Central memory CD4-positive, alpha-beta T cell (primary cell): Measurements from ENCODE around the gene TAF4.
"Not testable (repeated sequence)": the region's sequence is repeated elsewhere in the genome, so short reads cannot be mapped to it uniquely, and the experiment has no call there.

Source experiments
- DNase-seq: peaks from one replicate; pipeline ENCODE4 v3.0.0; 2022

Gene TAF4

DNA sequence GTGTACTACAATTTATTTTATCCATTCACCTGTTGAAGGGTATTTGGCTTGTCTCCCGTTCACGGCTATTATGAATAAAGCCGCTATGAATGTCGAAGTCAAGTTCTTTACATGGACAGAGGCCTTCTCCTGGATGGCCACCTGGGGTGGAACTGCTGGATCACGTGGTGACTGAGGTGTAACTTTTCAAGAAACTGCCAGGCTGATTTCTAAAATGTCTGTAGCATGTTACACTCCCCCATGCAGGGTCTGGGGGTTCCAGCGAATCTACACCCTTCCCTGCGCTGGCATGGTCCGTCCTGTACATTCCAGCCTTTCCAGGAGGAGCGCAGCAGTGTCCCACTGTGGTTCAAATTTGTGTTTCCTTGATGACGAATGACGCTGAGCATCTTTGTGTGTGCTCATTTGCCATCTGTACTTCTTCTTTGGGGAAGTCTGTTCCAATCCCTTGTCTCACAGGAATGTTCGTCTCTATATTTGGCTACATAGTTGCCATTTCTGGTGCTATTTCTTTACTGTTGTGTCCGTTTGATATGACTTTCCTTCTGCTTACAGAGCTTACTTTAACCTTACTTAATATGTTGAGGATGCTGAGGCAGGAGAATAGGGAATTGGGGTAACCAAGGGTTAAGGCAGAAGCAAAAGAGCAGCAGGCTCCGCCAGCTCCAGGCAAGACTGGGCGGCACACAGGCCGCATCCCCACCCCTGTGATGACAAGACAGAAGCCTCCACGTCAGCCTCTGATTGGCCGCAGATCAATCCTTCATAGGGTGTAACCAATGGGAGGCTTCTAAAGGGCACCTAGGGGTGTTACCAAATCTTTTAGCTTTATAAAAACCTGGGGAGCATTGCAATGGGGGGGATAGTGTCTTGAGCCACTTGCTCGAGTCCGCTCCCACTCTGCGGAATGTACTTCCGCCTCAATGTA is 106.6 kb downstream of the TAF4 start:
- DNase-seq: no peak

DNA sequence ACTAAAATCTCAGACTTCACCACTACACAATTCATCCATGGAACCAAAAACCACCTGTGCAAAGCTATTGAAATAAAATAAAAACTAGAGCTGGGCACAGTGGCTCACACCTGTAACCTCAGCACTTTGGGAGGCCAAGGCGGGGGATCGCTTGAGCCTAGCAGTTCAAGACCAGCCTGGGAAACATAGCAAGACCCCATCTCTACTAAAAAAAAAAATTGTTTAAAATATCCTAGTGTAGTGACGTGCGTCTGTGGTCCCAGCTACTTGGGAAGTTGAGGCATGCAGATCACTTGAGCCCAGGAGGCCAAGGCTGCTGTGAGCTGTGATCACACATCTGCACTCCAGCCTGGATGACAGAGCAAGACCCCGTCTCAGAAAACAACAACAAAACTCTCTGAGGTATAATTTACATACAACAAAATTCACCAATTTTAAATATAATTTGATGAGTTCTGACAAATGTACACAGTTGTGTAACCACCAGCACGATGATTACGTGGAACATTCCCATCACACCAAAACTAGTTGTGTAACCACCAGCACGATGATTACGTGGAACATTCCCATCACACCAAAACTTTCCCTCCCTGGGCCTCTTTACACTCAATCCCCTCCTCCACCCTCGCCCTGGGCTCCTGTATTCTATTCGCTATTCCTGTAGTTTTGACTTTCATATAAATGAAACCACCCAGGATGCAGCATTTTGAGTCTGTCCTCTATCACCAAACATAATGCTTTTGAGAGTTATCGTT is 107.5 kb downstream of the TAF4 start:
- no peak for DNase-seq

DNA sequence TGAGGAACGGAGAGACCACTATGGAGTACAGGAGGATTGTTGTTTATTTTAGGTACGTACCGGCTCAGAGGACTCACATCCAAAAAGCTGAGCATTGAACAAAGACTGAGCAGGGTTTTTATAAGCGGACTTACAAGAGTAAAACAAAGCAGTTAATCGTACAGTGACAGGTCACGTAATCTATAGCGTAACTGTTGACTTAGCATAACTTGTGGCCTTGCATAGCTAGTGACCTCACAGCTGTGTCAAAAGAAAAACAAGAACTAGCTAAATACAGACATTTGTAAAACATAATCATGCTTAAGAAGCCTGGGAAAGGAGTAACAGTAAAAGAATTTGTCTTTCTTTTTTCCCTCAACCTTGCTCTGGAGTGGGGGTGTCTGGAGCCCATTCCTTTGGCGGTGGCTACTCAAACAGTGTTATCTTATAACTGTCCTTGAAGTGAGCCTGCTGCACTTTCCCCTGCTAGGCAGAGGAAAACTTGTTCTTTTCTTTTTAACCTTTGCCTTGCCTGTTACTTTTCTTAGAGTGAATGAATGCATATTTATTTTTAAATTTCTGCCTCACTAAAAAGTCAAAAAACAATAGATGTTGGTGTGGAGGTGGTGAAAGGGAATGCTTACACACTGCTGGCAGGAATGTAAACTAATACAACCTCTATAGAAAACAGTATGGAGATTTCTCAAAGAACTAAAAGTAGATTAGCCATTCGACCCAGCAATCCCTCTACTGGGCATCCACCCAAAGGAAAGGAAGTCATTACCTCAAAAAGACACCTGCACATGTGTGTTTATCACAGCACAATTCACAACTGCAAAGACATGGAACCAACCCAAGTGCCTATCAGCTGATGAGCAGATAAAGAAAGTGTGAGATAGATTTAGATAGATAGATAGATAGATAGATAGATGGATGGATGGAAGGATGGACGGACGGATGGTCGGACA is 109.0 kb downstream of the TAF4 start:
- no peak for DNase-seq

DNA sequence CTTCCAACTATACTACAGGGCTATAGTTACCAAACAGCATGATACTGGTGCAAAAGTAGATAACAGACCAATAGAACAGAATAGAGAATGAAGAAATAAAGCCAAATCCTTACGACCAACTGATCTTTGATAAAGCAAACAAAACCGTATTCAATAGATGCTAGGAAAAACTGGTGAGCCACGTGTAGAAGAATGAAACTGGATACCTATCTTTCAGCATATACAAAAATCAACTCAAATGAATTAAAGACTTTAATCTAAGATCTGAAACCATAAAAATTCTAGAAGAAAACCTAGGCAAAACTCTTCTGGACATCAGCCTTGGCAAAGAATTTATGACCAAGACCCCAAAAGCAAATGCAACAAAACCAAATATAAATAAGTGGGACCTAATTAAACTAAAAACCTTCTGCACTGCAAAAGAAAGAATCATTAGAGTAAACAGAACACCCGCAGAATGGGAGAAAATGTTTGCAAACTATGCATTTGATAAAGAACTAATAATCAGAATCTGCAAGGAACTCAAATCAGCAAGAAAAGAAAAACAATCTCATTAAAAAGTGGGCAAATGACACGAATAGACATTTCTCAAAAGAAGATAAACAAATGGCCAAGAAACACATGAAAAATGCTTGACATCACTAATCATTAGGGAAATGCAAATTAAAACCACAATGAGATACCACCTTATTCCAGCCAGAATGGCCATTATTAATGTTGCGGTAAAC is 109.8 kb downstream of the TAF4 start:
- no peak for DNase-seq

DNA sequence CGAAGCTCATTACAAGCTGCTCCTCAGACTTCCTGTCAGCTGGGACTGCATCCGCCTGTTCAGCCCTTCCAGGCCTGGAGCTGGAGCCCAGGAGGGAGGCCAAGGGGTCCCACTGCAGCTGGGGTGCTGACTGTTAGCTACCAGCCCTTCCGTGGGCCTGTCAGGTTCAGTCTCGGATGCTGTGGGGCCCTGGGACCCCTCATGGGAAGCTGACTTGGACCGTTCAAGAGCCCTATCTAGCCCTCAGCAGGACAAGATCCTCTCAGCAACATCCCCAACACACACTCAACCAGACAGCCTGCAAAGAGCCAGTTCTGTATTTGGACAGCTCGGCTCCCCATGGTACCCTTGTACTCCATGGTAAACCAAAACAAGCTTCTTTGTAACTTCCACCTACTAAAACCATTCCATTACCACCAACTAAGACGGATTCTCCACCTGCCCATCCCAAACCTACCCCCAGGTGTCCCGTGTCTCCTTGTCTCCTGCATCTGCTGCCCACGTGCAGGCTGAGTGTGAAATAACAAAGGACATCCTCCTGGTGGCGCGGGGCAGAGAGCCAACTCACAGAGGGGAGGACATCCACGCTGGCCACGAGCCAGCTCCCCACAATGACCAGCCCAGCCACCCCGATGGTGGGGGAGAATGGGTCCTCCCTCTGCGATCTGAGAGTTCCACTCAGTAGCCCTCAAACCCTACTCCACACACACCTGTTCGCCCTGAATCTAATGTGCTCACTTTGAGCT is 111.2 kb downstream of the TAF4 start:
- DNase-seq: no peak

DNA sequence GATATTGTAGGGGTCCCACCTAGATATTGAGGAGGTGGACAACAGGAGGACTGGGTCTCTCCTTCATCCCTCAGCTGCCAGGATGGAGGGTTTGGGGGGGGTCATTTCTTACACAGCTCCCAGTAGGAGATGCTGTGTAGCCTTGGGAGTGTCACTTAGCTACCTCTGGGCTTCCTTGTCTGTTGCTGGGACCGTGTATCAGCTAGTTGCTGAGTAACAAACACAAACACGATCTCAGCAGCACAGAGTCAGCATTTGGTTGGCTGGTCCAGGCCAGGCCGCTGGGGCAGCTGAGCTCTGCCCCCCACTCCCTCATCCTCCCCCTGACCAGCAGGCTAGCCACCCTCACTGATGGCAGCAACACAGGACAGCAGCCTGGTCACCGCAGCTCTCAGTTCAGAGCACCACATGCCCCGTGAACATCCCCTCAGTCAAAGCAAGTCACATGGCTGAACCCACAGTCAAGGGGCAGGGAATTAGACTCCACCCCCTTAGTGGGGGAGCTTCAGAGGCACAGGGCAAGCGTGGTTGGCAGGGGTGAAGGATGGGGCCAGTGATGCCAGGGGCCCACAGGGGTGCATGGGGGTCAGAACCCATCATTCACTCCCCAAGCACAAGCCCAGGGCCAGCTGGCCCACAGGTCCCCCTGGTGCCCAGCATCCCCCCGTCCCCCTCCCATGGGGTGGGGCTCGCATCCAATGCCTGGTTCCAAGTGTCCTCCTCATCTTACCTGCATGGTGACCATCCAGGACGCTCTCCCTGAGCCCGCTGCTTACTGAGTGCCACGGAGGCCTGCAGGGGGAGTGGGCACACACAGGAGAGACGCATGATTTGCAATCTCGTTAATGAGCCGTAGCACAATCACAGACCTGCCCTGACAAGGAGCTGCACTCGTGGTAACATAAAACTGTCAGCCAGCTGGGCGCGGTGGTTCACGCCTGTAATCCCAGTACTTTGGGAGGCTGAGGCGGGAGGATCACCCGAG is 112.4 kb downstream of the TAF4 start:
- no peak for DNase-seq

DNA sequence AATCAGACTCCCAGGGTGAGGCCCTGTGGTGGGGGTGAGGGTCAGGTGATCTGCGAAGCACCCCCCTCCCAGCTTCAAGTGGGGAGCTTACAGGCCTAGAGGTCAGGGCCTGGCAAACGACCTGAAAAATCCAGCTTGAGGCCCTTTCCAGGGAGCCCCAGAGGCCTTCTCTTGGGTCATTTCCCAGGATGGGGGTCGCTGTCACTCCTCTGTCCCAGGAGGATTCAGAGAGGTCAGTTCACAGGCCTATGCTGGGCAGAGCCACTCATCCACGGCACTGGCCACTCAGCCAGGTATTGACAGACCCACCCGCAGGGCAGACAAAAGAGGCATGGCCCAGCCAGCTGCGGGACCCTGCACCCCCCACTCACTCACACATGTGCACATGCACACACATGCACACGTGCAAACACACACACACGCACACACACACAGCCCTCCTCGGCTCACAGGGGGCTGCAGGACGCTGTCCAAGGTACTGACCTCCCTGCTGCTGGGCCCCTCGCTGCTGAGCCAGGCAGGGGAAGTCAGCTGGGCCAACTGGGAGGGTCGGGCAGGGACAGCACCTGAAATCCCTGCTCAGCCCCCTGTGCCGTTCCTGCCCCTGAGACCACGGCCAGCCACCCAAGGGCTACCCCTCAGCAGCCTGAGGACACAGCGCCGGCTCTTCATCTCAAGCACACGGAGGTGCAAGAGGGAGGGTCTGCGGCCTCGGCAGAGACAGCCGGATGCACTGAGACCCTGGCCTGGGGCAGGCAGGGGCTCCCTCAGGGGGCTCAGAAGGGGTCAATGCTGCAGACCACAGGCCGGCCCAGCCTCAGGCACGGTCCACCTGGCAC is 113.8 kb downstream of the TAF4 start:
- DNase-seq: no peak

DNA sequence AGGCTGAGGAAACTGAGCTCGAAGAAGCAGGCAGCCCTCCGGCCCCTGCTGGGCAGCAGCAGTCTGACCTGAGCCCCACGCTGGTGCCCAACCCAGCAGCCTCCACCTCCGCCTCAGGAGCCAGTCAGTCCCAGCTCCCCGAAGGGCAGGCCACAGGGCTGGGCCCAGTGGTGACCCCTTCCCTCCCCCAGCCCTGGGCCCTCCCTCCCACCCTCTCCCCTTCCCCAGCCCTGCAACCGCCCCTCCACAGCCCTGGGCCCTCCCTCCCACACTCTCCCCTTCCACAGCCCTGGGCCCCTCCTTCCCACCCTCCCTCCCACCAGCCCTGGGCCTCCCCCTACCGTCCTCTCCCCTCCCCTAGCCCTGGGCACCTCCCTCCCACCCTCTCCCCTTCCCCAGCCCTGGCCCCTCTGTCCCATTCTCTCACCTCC is 115.0 kb downstream of the TAF4 start:
- no peak for DNase-seq

DNA sequence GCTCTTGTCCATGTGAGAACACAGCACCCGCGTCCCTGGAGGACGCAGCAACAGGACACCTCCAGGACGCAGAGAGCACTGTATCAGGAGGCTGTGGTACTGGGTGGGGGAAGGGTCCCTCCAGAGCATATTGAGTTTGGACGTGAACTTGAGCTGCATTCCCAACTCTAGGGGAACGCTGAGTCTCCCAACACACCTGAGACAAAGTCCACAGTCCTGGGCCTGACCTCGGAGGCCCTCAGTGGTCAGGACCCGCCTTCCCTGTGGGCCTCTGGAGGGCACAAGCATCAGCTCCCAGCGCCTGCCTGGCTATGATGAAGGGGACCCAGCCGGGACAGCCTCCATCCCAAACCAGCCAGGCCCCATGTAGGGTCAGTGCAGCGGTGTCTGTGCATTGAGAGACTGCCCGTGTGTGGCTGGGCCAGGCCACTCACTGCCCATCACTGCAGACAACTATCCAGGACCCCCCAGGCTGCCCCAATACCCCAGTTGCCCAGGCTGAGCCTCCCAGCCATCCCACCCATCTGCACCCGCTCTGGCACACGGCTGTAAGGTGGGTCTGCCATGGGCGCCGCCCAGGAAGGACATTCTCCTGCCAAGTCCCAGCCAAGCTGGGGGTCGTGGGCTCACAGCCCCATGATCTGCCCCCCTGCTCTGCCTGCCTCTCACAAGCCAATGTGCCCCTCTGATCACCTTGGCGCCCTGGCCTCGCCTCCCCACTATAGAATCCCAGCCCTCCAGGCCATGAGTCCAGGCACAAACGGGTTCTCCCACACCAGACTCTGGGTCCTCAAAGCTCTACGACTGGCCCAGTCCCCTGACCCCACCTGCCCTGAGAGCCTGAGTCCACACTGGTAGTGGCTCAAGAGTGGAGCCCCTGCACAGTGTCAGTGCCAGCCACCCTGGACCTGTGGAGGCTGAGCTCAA is 115.7 kb downstream of the TAF4 start:
- no peak for DNase-seq

DNA sequence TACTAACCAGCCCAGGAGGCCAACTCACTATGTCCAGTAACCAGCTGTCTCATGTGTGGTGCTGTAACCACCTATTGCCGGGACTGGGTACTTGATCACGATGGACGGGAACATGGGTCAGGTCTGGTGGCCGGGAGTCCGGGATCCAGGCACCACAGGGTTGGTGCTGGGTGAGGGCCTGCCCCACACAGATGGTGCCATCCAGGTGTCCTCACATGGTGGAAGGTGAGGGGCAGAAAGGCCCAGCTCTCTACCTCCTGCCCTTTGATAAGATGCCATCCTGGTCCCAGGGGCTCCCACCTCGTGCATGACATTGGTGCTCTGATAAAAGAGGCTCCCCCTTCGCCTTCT is 116.3 kb downstream of the TAF4 start:
- DNase-seq: no peak

DNA sequence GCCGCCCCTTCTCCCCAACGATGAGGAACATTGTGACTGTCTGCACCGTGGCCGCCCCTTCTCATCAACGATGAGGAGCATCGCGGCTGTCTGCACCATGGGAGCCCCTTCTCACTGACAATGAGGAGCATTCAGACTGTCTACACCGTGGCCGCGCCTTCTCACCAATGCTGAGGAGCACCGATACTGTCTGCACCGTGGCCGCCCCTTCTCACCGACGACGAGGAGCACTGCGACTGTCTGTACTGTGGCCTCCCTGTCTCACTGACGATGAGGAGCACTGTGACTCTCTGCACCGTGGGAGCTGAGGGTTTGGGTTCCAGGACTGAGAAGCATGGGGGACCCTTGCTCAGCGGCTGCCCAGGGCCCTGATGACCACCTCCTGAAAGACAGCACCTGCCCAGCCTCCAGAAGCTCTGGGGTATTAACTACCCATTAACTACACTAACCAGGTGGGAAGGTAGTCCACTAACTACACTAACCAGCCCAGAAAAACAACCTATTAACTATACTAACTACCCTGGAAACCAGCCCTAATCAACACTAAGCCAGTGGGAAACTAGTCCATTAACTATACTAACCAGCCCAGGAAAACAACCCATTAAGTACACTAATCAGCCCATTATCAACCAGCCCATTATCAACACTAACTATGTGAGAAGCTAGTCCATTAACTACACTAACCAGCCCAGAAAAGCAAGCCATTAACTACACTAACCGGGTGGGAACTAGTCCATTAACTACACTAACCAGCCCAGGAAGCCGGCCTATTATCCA is 116.9 kb downstream of the TAF4 start:
- DNase-seq: no peak

DNA sequence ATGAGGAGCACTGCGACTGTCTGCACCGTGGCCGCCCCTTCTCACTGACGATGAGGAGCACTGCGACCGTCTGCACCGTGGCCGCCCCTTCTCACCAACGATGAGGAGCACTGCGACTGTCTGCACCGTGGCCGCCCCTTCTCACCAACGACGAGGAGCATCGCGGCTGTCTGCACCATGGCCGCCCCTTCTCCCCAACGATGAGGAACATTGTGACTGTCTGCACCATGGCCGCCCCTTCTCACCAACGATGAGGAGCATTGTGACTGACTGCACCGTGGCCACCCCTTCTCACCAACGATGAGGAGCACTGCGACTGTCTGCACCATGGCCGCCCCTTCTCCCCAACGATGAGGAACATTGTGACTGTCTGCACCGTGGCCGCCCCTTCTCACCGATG is 117.6 kb downstream of the TAF4 start:
- DNase-seq: not testable (repeated sequence)

DNA sequence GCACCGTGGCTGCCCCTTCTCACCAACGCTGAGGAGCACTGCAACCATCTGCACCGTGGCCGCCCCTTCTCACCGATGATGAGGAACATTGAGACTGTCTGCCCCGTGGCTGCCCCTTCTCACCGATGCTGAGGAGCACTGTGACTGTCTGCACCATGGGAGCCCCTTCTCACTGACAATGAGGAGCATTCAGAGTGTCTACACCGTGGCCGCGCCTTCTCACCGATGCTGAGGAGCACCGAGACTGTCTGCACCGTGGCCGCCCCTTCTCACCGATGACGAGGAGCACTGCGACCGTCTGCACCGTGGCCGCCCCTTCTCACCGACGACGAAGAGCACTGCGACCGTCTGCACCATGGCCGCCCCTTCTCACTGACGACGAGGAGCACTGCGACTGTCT is 120.2 kb downstream of the TAF4 start:
- DNase-seq: not testable (repeated sequence)

DNA sequence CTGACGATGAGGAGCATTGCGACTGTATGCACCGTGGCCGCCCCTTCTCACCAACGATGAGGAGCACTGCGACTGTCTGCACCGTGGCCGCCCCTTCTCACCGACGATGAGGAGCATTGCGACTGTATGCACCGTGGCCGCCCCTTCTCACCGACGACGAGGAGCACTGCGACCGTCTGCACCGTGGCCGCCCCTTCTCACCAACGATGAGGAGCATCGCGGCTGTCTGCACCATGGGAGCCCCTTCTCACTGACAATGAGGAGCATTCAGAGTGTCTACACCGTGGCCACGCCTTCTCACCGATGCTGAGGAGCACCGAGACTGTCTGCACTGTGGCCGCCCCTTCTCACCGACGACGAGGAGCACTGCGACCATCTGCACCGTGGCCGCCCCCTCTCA is 120.7 kb downstream of the TAF4 start:
- DNase-seq: not testable (repeated sequence)

DNA sequence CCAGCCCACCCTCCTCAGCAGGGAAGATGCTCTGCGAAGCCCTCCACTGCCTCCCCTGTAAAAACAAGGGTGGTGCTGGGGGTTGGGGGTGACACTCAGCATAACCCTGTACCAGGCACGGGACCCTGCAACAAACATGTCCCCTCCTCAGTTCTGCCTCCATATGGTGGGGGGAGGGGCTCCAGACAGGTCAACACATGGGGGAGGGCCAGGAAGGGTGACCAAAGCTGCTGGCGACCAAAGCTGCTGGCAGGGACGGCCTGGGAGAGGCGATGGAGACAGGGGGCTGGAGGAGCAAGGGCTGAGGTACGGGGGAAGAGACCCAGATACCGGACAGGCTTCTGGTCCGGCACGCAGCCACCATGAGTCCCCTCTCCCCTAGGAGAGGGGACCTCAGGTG is 123.2 kb downstream of the TAF4 start:
- DNase-seq: no peak

DNA sequence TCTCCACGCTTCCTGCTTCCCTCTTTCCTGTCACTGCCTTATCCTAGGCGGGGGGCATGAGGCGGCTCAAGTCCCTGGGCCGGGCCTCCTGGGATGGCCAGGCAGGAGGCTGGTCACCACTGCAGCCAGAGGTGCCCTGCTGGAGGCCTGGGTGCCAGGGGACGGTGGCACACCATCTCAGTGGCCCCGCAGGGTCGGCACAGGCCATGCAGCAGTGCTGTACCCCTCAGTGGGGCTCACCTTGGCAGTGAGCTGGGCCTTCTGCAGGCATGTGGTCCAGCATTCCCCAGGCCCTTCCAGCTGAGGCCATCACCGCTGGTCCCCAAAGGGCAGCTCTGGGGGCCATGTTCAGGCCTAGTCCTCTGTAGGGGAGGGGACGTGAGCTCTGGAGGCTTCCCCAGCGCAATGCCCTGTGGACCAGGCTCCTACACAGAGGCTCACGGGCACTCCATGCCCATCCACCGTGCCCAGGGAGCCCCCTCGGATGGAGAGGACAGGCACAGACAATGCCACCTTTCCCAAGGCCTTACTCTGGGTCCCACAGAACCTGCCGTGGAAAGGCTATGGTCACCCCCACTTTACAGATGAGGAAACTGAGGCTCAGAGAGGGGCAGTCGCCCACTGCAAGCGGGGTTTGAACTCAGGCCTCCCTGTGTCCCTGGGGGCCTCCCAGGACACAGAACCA is 123.8 kb downstream of the TAF4 start:
- DNase-seq: no peak
